ENCODE data around the gene TTC16. TPM values are rescaled to one million over a fixed set of nuclear protein-coding genes. Genes with fewer than 3 reads are reported as not detected.

Gene TTC16
- total RNA-seq, 1 donor from 2014 or later: not detected

GRCh38 chr9:127720865-127721227 is 5.0 kb downstream of the TTC16 start:
- DNase-seq: no peak

DNA sequence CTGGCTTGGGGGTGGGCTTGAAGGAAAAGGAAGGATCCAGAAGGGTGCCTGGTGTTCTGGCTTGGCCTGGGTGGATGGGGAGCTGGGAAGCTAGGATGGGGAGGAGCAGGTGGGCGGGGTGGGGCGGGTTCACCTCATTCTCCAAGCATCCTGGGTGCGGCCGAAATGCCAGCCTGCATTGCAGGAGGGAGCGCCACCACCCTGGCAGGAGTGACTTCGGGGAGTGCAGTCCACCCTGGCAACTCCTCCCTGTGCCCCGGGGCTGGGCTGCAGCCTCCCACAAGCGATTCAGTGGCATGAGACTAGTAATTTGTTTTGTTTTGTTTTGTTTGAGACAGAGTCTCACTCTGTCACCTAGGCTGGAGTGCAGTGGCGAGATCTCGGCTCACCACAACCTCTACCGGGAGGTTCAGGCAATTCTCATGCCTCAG is 5.5 kb downstream of the TTC16 start:
- no peak for DNase-seq

- DNase-seq: no peak
These were observed 6.3 kb downstream of the TTC16 start for GRCh38 chr9:127722055-127722745.

- no peak for DNase-seq
These were observed 7.1 kb downstream of the TTC16 start for GRCh38 chr9:127723013-127723412.

- DNase-seq: no peak
These were observed 7.6 kb downstream of the TTC16 start for GRCh38 chr9:127723444-127723843.

DNA sequence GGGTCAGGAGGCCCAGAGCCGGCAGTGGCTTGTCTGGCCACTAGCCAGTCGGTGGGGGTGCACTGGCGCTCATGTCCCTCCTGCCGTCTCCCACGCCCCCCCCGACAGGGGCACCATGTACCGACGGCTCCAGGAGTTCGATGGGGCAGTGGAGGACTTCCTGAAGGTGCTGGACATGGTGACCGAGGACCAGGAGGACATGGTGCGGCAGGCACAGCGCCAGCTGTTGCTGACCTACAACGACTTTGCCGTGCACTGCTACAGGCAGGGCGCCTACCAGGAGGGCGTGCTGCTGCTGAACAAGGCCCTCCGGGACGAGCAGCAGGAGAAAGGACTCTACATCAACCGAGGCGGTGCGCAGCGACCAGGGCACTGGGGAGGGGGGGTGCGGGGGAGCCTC is 8.1 kb downstream of the TTC16 start:
- no peak for DNase-seq

DNA sequence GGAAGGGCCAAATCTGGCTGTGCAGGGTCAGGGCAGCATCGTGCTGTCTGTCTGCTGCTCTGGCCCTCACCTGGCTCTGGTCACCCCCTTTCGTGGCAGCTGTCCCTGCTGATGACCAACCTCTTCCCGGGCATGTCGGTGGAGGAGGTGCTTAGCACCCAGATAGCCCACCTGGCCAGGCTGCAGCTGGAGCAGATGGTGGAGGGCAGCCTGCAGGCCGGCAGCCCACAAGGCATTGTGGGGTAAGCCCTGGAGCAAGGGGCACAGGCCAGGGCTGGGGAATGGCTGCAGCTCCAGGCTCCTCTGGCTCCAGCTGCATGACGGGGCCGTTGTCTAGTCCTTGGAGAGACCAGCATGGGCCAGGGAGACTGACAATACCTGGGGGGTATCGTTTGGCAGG is 11.0 kb downstream of the TTC16 start:
- no peak for DNase-seq

GRCh38 chr9:127728808-127729207 is 12.9 kb downstream of the TTC16 start:
- DNase-seq: no peak

DNA sequence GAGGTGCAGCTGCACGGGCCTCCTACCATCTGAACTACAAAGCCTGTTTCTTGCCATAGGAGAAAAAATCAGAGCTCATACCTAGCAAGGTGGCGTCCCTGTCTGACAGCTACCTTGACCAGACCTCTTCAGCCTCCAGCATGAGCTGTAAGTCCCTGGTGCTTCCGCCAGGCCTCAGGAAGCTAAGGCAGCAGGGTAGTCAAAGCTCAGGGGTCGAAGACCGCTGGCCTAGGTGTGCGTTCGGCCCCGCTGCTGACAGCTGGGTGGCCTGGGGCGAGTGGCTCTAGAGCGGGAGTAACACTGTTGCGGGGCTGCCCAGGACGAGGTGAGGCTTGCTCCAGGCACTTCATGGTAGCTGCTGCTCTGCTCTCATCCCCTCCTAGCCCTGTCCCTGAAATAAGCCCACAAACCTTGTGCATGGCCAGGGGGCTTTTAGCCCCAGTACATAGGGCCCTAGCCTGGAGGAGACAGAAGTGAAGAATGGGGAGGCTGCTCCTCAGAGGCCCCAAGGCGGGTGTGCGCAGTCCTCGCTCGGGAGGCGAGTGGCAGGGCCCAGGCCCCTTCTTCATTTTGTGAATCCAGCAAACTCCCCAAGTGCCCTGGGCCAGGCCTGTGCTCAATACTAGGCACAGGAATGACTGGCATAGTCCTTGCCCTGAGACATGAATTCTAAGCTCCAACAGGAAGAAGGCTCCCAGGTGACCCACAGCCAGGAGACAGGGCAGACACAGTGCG is 13.8 kb downstream of the TTC16 start:
- DNase-seq: no peak

DNA sequence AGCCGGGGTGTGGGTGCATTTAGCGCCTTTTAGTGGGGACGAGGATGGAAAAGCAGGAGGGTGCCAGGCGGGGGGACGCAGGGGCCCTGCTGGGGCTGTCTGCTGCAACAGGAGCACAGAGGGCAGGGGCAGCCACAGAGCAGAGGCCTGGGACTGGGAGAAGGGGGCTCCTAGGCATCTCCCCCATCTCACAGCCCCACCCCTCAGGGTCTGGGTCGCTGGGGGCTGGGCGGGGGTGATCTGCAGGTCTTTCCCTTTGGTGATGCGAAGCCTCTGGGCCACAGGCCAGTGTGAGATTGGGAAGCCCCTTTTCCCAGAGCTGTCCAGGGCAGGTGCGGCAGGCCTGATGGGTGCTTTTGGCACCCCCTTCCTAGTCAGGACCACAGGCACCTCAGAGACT is 14.4 kb downstream of the TTC16 start:
- no peak for DNase-seq

- no peak for DNase-seq
These were observed 15.0 kb downstream of the TTC16 start for GRCh38 chr9:127730799-127731410.

DNA sequence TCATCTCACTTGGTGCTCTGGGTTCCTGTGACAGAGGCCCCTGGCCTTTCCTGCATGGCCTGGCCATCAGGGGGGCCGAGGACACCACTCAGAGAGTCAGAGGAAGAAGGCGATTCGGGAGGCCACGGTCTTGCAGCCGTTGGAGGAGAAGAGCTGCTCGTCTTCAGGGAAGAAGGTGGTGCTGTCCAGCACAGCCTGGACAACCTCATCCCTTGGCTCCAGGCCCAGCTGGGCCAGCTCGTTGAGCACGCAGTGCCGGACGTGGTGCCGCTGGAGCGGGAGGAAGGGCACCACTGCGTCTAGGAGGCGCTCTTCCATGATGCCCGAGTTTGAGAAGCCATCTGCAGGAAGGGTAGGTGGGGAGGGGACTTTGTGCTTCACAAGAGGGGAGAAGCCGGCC is 16.1 kb downstream of the TTC16 start:
- DNase-seq: no peak

GRCh38 chr9:127732444-127732843 is 16.6 kb downstream of the TTC16 start:
- no peak for DNase-seq

GRCh38 chr9:127733614-127734013 is 17.7 kb downstream of the TTC16 start:
- DNase-seq: no peak

GRCh38 chr9:127734247-127734746 is 18.4 kb downstream of the TTC16 start:
- DNase-seq: no peak

DNA sequence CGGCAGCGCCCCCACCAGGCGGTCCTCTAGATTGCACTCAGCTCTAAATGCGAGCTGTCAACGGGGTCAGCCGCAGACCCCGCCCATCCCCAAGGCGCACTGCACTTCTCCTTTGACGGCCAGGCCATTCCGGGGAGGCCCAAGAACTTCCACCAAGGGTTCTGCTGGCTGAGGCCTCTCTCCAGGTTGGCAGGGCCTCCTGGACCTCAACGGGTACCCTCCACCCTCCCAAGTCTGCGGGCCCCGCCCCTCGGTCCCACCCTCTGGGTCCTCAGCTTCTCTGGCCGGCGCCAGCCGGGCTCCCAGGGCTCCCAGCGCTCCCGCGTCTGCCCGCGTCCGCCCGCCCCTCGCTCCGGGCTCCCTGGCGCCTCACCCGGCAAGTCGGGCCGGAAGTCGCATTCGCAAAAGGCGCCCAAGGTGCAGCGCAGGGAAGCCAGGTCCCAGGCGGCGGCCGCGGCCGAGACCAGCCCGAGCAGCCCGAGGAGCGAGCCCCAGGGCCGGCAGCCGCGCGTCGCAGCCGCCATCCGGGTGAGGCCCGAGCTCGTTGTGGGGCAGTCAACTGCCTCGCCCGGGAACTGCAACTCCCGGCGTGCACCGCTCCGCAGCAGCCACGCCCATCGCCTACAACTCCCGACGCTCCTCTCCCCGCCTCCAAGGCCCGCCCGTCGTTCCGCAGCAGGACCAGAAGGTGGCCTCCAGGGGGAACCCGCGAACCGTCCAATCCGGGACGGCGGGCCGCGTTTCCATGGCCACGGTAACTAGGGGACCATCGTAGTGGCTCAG is 19.1 kb downstream of the TTC16 start, which contains the start of gene TOR2A:
TSS of gene TOR2A (minus strand) at position 548 of the 783 bp plus-strand sequence. CDS start at position 524, 24 bp downstream.
- peak; percentile 99 for DNase-seq

DNA sequence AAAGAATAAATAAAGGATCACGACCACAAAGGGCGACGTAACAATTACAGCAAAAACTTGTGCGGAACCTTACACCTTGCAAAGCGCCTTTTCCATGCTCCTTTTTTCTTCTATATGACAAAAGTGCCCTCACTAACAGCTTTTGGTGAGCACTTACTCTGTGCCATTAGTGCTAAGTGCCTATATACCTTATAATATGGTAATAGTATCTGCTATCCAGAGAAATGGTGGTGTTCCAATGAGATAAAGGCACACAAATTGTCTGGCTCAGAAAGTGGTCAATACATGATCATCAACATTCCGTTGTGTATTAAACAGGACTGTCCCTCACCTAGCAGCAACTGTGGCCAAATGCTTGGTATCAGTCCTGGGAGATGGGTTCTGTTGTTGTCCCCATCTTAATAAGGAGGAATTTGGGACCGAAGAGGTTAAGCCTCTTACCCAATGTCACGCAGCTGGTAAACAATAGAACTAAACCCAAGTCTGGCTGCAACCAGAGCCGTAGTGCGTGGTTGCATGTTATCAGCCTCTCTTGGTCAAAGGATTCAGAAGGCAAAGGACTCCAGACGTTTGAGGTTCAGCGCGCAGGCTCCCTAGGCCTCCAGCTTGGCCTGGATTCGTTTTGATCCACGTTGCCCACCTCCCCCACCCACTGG is 19.8 kb downstream of the TTC16 start:
- DNase-seq: peak; percentile 41

- DNase-seq: no peak
These were observed 22.8 kb downstream of the TTC16 start for GRCh38 chr9:127738666-127739065.

DNA sequence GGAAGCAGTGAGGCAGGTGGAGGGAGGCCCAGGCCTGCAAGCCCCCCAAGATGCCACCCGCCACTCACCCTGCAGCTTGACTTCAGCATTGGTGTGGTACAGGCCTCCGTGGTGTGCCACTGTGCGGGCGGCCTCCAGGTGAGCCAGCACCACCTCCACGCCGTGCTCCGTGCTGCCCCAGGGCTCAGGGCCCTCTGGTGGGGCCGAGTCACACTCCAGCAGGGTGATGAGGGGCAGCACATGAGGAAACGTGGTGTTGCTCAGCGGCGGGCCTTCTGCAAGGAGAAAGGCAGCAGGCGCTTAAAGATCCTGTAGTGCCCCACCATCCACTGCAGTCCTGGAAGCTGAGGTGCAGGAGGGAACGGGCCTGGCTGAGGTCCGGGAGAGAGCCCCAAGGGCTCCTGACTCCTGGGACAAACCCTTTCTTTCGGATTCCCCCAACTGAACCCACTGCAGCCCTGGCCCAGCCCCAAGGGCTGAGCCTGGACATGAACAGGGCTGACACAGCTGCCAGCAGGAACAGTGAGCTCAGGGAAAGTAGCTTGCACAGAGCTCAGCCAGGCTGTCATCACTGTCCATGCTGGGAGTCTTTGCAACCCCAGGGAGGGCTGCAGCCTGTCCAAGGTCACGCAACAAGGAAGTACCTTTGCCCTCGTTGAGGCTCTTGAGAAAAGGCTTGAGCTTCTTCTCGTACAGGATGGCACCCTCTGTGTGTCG is 23.9 kb downstream of the TTC16 start:
- DNase-seq: no peak

DNA sequence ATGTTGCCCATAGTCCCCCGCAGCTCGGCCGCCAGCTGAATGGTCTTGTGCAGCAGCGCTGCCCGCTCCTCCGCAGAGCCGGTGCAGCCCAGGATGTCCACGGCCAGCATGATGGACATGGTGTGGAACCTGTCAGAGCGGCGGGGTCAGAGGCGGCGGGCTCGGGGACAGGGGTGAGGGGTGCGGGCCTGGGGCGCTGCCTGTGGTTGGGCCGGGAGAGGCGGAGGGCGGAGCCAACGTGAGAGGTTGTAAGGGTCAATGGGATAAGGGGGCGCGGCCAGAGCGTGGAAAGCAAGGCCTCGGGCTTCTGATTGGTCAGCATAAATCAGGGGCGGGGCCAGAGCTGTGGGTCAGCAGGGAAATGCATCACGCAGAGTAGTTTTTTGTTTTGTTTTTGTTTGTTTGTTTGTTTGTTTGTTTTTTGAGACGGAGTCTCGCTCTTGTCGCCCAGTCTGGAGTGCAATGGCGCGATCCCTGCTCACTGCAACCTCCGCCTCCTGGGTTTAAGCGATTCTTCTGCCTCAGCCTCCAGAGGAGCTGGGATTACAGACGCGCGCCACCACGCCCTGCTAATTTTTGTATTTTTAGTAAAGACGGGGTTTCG is 26.1 kb downstream of the TTC16 start:
- peak; percentile 48 for DNase-seq

DNA sequence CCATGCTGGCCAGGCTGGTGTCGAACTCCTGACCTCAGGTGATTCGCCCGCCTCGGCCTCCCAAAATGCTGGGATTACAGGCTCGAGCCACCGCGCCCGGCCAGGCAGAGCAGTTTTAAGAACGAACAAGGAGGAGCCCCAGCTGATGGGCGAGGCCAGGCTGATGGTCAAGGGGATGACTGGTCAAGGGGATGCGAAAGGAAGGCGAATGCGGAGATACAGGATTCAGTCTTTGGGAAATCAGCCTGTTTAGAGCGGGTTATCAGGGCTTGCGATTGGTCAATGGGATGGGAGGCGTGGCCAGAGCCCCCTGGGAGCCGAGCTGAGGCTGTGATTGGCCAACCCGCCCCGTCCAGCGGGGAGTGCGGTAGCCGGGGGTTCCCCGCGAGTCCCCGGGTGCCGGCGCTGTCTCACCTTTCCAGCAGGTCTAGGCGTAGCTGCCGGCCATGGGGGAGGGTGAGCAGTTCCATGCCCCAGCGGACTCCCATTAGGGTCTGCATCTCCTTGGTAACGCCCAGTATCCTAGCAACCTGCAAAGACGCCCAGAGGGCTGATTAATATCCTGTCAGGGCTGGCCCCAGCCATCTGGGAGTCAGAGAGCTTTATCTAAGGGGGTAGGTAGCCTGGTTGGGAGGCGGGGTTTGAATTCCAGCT is 26.7 kb downstream of the TTC16 start:
- peak; percentile 43 for DNase-seq
